Ishikawa (cell line): ENCODE results near the gene CDK7.

Source experiments
- CEBPB ChIP-seq: IDR thresholded peaks from 2 replicates; pipeline ENCODE4 v1.6.1; 2012
- CREB1 ChIP-seq: IDR thresholded peaks from 2 replicates; pipeline ENCODE4 v1.6.1; 2012; ENCODE audit warnings: low read depth
- EGR1 ChIP-seq: IDR thresholded peaks from 2 replicates; pipeline ENCODE4 v1.6.1; 2012
- EP300 ChIP-seq: IDR thresholded peaks from 2 replicates; pipeline ENCODE4 v1.6.1; 2012; ENCODE audit warnings: borderline replicate concordance
- FOXM1 ChIP-seq: IDR thresholded peaks from 2 replicates; pipeline ENCODE4 v1.6.1; 2012; ENCODE audit warnings: low read depth, borderline replicate concordance
- MAX ChIP-seq: IDR thresholded peaks from 2 replicates; pipeline ENCODE4 v1.6.1; 2012
- NFIC ChIP-seq: IDR thresholded peaks from 2 replicates; pipeline ENCODE4 v1.6.1; 2012
- RAD21 ChIP-seq: IDR thresholded peaks from 2 replicates; pipeline ENCODE4 v1.6.1; 2012; ENCODE audit warnings: low read depth
- REST ChIP-seq: IDR thresholded peaks from 2 replicates; pipeline ENCODE4 v1.6.1; 2012; ENCODE audit warnings: low read depth, mild to moderate bottlenecking
- TAF1 ChIP-seq: IDR thresholded peaks from 2 replicates; pipeline ENCODE4 v1.6.1; 2012; ENCODE audit warnings: low read depth, mild to moderate bottlenecking
- TCF12 ChIP-seq: IDR thresholded peaks from 2 replicates; pipeline ENCODE4 v1.6.1; 2012; ENCODE audit warnings: low read depth
- TEAD4 ChIP-seq: IDR thresholded peaks from 2 replicates; pipeline ENCODE4 v1.6.1; 2012
- USF1 ChIP-seq: IDR thresholded peaks from 2 replicates; pipeline ENCODE4 v1.6.1; 2012
- YY1 ChIP-seq: IDR thresholded peaks from 2 replicates; pipeline ENCODE4 v1.6.1; 2012; ENCODE audit warnings: low read depth
- ZBTB7A ChIP-seq: IDR thresholded peaks from 2 replicates; pipeline ENCODE4 v1.6.1; 2012; ENCODE audit warnings: low read depth

CDK7 gene

GRCh38 chr5:69279517-69279916 is 44.8 kb downstream of the CDK7 start:
- no peak for TF ChIP-seq MAX
- TF ChIP-seq TCF12: no peak
- no peak for TF ChIP-seq FOXM1
- no peak for TF ChIP-seq EP300
- TF ChIP-seq NFIC: no peak
- TF ChIP-seq CEBPB: no peak
- no peak for TF ChIP-seq YY1
- TF ChIP-seq EGR1: no peak
- no peak for TF ChIP-seq REST
- TF ChIP-seq CREB1: no peak
- TF ChIP-seq USF1: no peak
- no peak for TF ChIP-seq TEAD4
- TF ChIP-seq TAF1: no peak
- no peak for TF ChIP-seq RAD21

GRCh38 chr5:69281114-69281513 is 46.4 kb downstream of the CDK7 start:
- TF ChIP-seq RAD21 (no peak), USF1 (no peak), EGR1 (no peak), ZBTB7A (no peak), CREB1 (no peak), FOXM1 (no peak), EP300 (no peak), TAF1 (no peak), TCF12 (no peak), MAX (no peak), TEAD4 (no peak), YY1 (no peak), NFIC (no peak), REST (no peak), CEBPB (no peak)

- TF ChIP-seq TEAD4 (no peak), CEBPB (no peak), RAD21 (no peak), REST (no peak), NFIC (no peak), ZBTB7A (no peak), YY1 (no peak), TCF12 (no peak), FOXM1 (no peak), USF1 (no peak), EGR1 (no peak)
These were observed 49.5 kb downstream of the CDK7 start for GRCh38 chr5:69284203-69284602.

GRCh38 chr5:69285448-69286116 is 50.9 kb downstream of the CDK7 start:
- TF ChIP-seq RAD21 (no peak), TCF12 (no peak), CREB1 (no peak), NFIC (no peak), YY1 (no peak), EGR1 (no peak), FOXM1 (no peak), TEAD4 (no peak), TAF1 (no peak), MAX (no peak), REST (no peak)
